Gastroesophageal sphincter (tissue), 4 donors: ENCODE data around the gene KRT85. TPM values are rescaled to one million over a fixed set of nuclear protein-coding genes. Genes with fewer than 3 reads are reported as not detected.

Source experiments
- ATAC-seq: fragments of 150-250 bp; one replicate; pipeline ENCODE4 v1.9.1; 2016; ENCODE audit warnings: mild to moderate bottlenecking, moderate library complexity
- H3K27ac ChIP-seq, 4 donors: fragments of 200-600 bp; sonication (generic) in 3 of 4; 1 replicate in 3 of 4; 2 replicates in 1 of 4; pipeline ENCODE4 v1.5.1; 2016 to 2019
- H3K27me3 ChIP-seq: fragments of 200-600 bp; sonication (generic); one replicate; pipeline ENCODE4 v1.5.1; 2019
- H3K36me3 ChIP-seq, 2 donors: fragments of 200-600 bp; sonication (generic); one replicate each; pipeline ENCODE4 v1.5.1; 2019; ENCODE audit warnings: control low read depth in 1 of 2
- H3K4me1 ChIP-seq, 3 donors: fragments of 200-600 bp; sonication (generic); 1 replicate in 2 of 3; 2 replicates in 1 of 3; pipeline ENCODE4 v1.5.1; 2016 to 2019; ENCODE audit warnings: control low read depth in 2 of 3
- H3K4me3 ChIP-seq, 2 donors: fragments of 200-600 bp; sonication (generic); one replicate each; pipeline ENCODE4 v1.5.1; 2019; ENCODE audit warnings: mild to moderate bottlenecking in 1 of 2, moderate library complexity in 1 of 2
- H3K9me3 ChIP-seq, 3 donors: fragments of 200-600 bp; sonication (generic); one replicate each; pipeline ENCODE4 v1.5.1; 2017 to 2019; ENCODE audit warnings: control low read depth in 2 of 3
- EP300 ChIP-seq: sonication (generic); formaldehyde crosslinking; IDR thresholded peaks from one replicate; pipeline ENCODE4 v1.6.1; 2017; ENCODE audit warnings: antibody characterized with exemption, mild to moderate bottlenecking
- POLR2A ChIP-seq, 2 donors: fragments of 450-650 bp; IDR thresholded peaks; one replicate each; pipeline ENCODE4 v1.6.1; 2017; ENCODE audit warnings: antibody characterized with exemption in 2 of 2, mild to moderate bottlenecking in 2 of 2, moderate library complexity in 1 of 2
- POLR2AphosphoS5 ChIP-seq: sonication (generic); formaldehyde crosslinking; IDR thresholded peaks from one replicate; pipeline ENCODE4 v1.6.1; 2017; ENCODE audit warnings: antibody characterized with exemption
- WGBS, 2 donors: methylation state at CpG; one replicate each; pipeline ENCODE4 v1.1.5; 2018; ENCODE audit warnings: low coverage in 1 of 2; 5-methylcytosine and 5-hydroxymethylcytosine counted together
- total RNA-seq, 4 donors: library from RNA; depleted of rRNA; stranded (reverse); fragments of >200 nt; gene quantifications; one replicate each; pipeline ENCODE4 v1.1.0, GENCODE V29; 2016
- TF ChIP-seq, protein P1 (sequence below), 4 experiments: fragments of 200-600 bp in 2 of 4; fragments of 450-650 bp in 2 of 4; sonication (generic) in 1 of 4; IDR thresholded peaks; one replicate each; pipeline ENCODE4 v1.5.1; 2017 to 2019; ENCODE audit warnings: antibody characterized with exemption in 4 of 4, mild to moderate bottlenecking in 2 of 4, moderate library complexity in 2 of 4

KRT85 gene
- total RNA-seq, 4 donors from 2014 or later: not detected

DNA sequence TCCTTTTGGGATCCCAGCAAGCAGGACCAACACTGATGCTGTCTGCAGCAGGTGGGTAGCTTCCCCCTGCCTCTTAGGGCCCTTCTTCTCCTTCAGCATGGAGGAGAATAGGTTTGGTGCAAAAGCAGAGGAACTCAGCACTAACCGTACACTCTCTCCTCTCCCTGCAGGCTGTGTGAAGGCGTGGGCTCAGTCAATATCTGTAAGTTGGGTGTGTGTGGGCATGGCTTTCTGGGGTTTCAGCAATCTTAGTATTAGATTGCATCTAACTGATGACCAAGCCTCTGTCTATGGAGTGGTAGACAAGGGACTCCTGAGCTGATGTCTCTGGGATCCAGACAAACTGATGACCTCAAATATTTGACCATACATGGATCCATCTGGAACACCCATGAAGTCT lies 14.3 kb downstream of the KRT85 start:
- no peak overlapping the region for H3K27ac ChIP-seq
- TF ChIP-seq, protein P1, sequence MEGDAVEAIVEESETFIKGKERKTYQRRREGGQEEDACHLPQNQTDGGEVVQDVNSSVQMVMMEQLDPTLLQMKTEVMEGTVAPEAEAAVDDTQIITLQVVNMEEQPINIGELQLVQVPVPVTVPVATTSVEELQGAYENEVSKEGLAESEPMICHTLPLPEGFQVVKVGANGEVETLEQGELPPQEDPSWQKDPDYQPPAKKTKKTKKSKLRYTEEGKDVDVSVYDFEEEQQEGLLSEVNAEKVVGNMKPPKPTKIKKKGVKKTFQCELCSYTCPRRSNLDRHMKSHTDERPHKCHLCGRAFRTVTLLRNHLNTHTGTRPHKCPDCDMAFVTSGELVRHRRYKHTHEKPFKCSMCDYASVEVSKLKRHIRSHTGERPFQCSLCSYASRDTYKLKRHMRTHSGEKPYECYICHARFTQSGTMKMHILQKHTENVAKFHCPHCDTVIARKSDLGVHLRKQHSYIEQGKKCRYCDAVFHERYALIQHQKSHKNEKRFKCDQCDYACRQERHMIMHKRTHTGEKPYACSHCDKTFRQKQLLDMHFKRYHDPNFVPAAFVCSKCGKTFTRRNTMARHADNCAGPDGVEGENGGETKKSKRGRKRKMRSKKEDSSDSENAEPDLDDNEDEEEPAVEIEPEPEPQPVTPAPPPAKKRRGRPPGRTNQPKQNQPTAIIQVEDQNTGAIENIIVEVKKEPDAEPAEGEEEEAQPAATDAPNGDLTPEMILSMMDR (IDR thresholded peaks at IDR 0.05): no peak
- no peak for TF ChIP-seq POLR2AphosphoS5
- TF ChIP-seq EP300: no peak
- TF ChIP-seq POLR2A (IDR thresholded peaks at IDR 0.05): no peak
- ATAC-seq: no peak
- H3K27me3 ChIP-seq: peaks cover 23% of the 10 kb centered on the region
- H3K9me3 ChIP-seq: no peaks in the 10 kb centered on the region
- WGBS, 2 donors: 70 to 80% methylated on average over 1 to 2 of the region's 2 CpGs
- H3K36me3 ChIP-seq: no peaks in the 10 kb centered on the region
- H3K4me3 ChIP-seq: no peak overlapping the region
- peaks cover 0 to 8% (median 0%) of the 10 kb centered on the region in 3 donors for H3K4me1 ChIP-seq

GRCh38 chr12:52351196-52352059 lies 15.9 kb downstream of the KRT85 start:
- 43 to 54% methylated on average over 8 to 9 of the region's 9 CpGs for WGBS, 2 donors
- Histone ChIP-seq H3K4me3 (no peak overlapping the region), H3K27ac (no peak overlapping the region), H3K36me3 (no peaks in the 10 kb centered on the region), H3K9me3 (no peaks in the 10 kb centered on the region), H3K4me1 (peaks cover 0 to 8% (median 0%) of the 10 kb centered on the region in 3 donors), H3K27me3 (peaks cover 16% of the 10 kb centered on the region)
- no peak for ATAC-seq
- TF ChIP-seq EP300 (no peak), POLR2AphosphoS5 (no peak), POLR2A (IDR thresholded peaks at IDR 0.05) (no peak)
- TF ChIP-seq, protein P1 (IDR thresholded peaks at IDR 0.05): no peak

GRCh38 chr12:52350786-52351185 lies 16.5 kb downstream of the KRT85 start:
- Histone ChIP-seq H3K4me3 (no peak overlapping the region), H3K27me3 (peaks cover 10% of the 10 kb centered on the region), H3K36me3 (no peaks in the 10 kb centered on the region), H3K9me3 (no peaks in the 10 kb centered on the region), H3K4me1 (peaks cover 0 to 8% (median 0%) of the 10 kb centered on the region in 3 donors), H3K27ac (no peak overlapping the region)
- ATAC-seq: no peak
- 80 to 94% methylated on average over 2 to 5 of the region's 5 CpGs for WGBS, 2 donors
- TF ChIP-seq, protein P1 (IDR thresholded peaks at IDR 0.05): no peak
- TF ChIP-seq POLR2AphosphoS5: no peak
- TF ChIP-seq EP300: no peak
- TF ChIP-seq POLR2A (IDR thresholded peaks at IDR 0.05): no peak

DNA sequence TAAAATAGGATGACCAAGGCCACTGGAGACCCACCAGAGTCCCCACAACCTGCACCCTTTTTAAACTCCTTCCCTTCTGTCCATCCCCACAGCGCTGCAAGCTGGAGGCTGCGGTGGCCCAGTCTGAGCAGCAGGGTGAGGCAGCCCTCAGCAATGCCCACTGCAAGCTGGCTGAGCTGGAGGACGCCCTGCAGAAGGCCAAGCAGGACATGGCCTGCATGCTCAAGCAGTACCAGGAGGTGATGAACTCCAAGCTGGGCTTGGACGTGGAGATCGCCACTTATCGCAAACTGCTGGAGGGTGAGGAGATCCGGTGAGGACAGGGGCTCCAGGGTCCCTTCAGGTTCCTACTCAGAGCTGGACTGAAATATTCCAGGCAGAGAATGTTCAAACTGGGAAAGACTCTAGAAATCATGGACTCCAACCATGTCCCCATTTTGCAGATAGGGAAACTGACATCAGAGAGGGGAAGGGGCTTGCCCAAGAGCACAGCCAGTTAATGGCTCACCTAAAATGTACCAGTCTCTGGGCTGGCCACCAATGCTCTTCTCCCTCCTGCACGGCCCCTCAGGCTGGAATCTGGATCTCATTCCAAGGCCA lies 17.2 kb downstream of the KRT85 start:
- peaks cover 0 to 8% (median 0%) of the 10 kb centered on the region in 3 donors for H3K4me1 ChIP-seq
- WGBS, 2 donors: 76 to 91% methylated on average over 2 to 6 of the region's 8 CpGs
- ATAC-seq: no peak
- peaks cover 4% of the 10 kb centered on the region for H3K27me3 ChIP-seq
- no peaks in the 10 kb centered on the region for H3K36me3 ChIP-seq
- H3K4me3 ChIP-seq: no peak overlapping the region
- no peak overlapping the region for H3K27ac ChIP-seq
- H3K9me3 ChIP-seq: no peaks in the 10 kb centered on the region
- TF ChIP-seq POLR2AphosphoS5 (no peak), POLR2A (IDR thresholded peaks at IDR 0.05) (no peak), EP300 (no peak)
- TF ChIP-seq, protein P1 (IDR thresholded peaks at IDR 0.05): no peak
